DND-41 (cell line): Measurements from ENCODE around the gene PGM5.
A peak's percentile ranks its signal among the peaks of the same experiment; 100 is the strongest.
"Not testable (repeated sequence)": the region's sequence is repeated elsewhere in the genome, so short reads cannot be mapped to it uniquely, and the experiment has no call there.

Experiments used
- ATAC-seq: fragments of 200-7000 bp; cut with Tn5 transposase; 3 replicates; pipeline ENCODE4 v1.9.1; 2021; ENCODE audit warnings: low read depth; ENCODE audit not compliant: insufficient read depth
- DNase-seq: peaks from one replicate; pipeline ENCODE4 v3.0.0-alpha.2; 2020
- H2AFZ ChIP-seq: 2 replicates; pipeline ENCODE4 v1.6.0; 2012; ENCODE audit warnings: low read depth, low read length
- H3K27ac ChIP-seq: 2 replicates; pipeline ENCODE4 v1.5.1; 2012; ENCODE audit warnings: low read length, inconsistent platforms
- H3K27me3 ChIP-seq: fragments of 200-600 bp; sonication (generic); 2 replicates; pipeline ENCODE4 v1.6.0; 2012; ENCODE audit warnings: low read length, mild to moderate bottlenecking, inconsistent platforms; ENCODE audit not compliant: insufficient read depth, poor library complexity
- H3K36me3 ChIP-seq: 2 replicates; pipeline ENCODE4 v1.5.1; 2012; ENCODE audit warnings: low read length, inconsistent platforms; ENCODE audit not compliant: insufficient read depth
- H3K4me1 ChIP-seq: 2 replicates; pipeline ENCODE4 v1.5.1; 2012; ENCODE audit warnings: mild to moderate bottlenecking, low read length; ENCODE audit not compliant: insufficient read depth
- H3K4me2 ChIP-seq: 2 replicates; pipeline ENCODE4 v1.6.0; 2012; ENCODE audit warnings: mild to moderate bottlenecking, moderate library complexity, low read length, inconsistent platforms; ENCODE audit not compliant: insufficient read depth
- H3K4me3 ChIP-seq, 2 experiments: fragments of 200-600 bp in 1 of 2; shearing (Covaris generic) in 1 of 2; 2 replicates each; pipeline ENCODE4 v1.5.1; 2012 to 2016; ENCODE audit warnings: inconsistent platforms in 2 of 2, low read length in 2 of 2, mild to moderate bottlenecking in 2 of 2, low read depth in 1 of 2, moderate library complexity in 1 of 2
- H3K79me2 ChIP-seq: 2 replicates; pipeline ENCODE4 v1.6.0; 2012; ENCODE audit warnings: low read length, inconsistent platforms; ENCODE audit not compliant: insufficient read depth
- H3K9ac ChIP-seq: 2 replicates; pipeline ENCODE4 v1.6.0; 2012; ENCODE audit warnings: low read depth, mild to moderate bottlenecking, inconsistent platforms, low read length, moderate library complexity
- H3K9me3 ChIP-seq: 2 replicates; pipeline ENCODE4 v1.5.1; 2012; ENCODE audit warnings: low read length, moderate library complexity, mild to moderate bottlenecking, inconsistent platforms; ENCODE audit not compliant: insufficient read depth, severe bottlenecking
- H4K20me1 ChIP-seq: 2 replicates; pipeline ENCODE4 v1.6.0; 2012; ENCODE audit warnings: low read length; ENCODE audit not compliant: insufficient read depth

Gene PGM5

DNA sequence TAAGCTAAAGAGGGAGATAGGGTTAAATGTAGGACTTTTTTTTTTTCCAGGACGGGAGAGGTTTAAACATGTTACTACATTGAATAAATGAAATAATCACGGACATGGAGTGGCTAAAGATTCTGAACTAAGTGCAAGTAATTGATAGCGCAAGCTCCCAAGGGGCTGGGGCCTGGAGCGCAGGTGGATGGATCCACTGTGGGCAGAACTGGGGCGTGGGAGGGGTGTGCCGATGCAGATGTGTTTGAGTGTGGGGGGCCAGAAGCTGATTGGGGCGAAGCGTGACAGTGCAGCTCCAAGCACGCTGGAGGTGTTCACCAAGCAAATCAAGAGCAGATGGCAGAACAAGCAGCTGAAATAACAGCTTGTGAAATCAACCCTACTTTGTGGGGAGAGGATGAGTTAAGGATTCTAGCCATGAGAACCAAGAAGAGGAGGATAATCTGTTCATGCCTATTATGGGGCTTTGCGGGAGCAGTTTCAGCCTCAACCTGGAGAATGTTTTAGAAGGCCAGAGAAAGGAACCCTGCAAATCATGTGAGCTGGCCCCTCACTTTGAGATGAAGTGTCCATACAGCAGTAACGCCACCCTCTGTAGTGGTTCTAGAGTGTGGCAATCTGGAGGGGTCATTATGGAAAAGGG, 25.8 kb upstream of the PGM5 start:
- H3K27ac ChIP-seq, DNase-seq, H3K79me2 ChIP-seq, H3K27me3 ChIP-seq, H3K4me2 ChIP-seq, H4K20me1 ChIP-seq, H3K4me3 ChIP-seq, H3K9me3 ChIP-seq, ATAC-seq, H3K4me1 ChIP-seq, H3K36me3 ChIP-seq, H3K9ac ChIP-seq, H2AFZ ChIP-seq: not testable (repeated sequence)

DNA sequence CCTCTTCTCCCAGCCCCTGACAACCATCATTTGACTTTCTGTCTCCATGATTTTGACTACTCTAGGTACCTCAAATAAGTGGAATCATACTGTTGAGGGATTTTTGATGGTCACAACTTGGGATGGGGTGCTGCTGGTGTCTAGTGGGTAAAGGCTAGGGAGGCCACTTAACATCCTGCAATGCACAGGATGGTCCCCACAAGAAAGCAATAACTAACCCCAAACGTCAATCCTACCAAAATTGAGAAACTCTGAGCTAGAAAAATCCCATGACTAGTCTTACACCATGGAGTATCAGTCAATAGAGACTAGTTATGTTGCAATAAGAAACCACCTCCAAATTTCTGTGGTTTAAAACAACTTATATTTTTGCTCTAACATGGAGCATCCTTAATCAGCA, 24.3 kb upstream of the PGM5 start:
- not testable (repeated sequence) for DNase-seq, H3K4me3 ChIP-seq, ATAC-seq, H4K20me1 ChIP-seq, H3K36me3 ChIP-seq, H3K4me1 ChIP-seq, H2AFZ ChIP-seq, H3K27ac ChIP-seq, H3K9me3 ChIP-seq, H3K27me3 ChIP-seq, H3K79me2 ChIP-seq, H3K9ac ChIP-seq, H3K4me2 ChIP-seq

DNA sequence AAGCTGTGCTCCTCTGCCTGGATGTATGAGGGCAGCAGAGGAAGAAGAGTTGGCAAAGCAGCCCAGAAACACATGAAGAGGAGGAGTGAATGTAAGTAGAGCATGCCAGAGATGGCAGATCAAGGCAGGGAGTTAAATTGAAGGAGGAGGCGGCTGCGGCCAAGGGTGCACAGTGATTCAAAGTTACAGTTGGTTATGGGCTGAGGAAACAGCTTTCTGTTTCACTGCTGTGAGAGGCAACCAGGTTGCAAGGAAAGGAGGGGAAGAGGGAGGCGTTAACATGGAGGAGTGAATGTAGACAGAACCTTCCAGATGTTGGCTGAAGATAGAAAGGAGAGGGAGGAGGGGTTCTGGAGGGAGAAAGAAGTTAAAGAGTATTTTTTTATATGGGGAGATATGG, 20.5 kb upstream of the PGM5 start:
- peak; percentile 74 for ATAC-seq
- H3K9ac ChIP-seq, DNase-seq, H3K4me3 ChIP-seq, H3K79me2 ChIP-seq, H3K4me2 ChIP-seq, H3K27me3 ChIP-seq, H3K9me3 ChIP-seq, H2AFZ ChIP-seq, H3K4me1 ChIP-seq, H4K20me1 ChIP-seq, H3K27ac ChIP-seq, H3K36me3 ChIP-seq: not testable (repeated sequence)

DNA sequence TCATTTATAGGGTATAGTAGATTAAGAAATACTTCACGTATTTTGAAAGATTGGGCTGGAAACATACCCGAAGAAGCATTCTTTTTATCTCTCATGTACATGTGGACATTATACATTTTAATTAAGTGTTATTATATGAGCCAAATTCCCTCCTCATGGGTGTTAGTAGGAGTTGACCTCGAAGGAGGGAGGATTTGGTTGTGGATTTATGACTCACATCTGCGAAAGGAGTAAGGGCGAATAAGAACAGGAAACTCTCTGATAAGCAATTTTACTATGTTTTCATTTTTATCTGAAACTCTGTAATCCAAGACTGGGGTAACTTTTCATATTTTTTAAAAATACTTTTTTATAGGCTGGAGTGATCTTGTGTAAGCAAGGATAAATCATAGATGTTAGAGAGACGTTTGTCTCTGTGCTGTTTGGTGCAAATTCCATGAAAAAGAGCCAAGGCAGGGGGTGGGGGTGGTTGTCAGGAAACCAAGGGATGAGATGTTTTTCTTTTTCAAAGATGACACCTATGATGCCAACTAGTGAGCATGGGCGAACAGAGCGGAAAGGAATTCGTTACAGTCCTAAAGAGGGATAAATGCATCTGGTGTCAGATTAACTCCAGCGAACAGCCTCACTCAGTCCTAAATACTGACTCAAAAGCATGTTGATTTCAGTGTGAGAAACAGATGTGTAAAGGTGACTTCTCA, 19.6 kb upstream of the PGM5 start:
- H2AFZ ChIP-seq, H3K9me3 ChIP-seq, H3K4me3 ChIP-seq, ATAC-seq, H3K36me3 ChIP-seq, H3K9ac ChIP-seq, H3K79me2 ChIP-seq, H3K27ac ChIP-seq, DNase-seq, H3K4me1 ChIP-seq, H4K20me1 ChIP-seq, H3K4me2 ChIP-seq, H3K27me3 ChIP-seq: not testable (repeated sequence)

DNA sequence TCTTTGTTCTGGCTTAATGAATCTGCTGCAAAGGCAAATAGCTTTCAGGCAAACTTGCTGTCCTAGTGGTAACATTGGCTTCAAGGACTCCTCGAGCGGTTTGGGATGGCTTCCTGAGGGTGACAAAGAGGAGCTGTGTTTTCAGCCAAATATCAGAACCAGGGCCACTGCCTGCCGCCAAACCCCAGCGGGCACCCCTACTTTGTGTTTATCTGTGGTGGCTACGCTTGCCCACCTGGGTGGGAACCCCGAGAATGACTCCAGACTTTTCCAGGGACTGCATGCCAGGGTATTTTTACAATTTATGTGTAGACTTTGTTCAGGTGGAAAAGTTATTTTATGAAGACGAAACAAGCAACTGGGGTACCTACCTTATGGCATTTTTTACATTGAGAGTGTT, 18.4 kb upstream of the PGM5 start:
- ATAC-seq, H3K27me3 ChIP-seq, H3K27ac ChIP-seq, H3K9me3 ChIP-seq, H3K4me2 ChIP-seq, H2AFZ ChIP-seq, H3K9ac ChIP-seq, H4K20me1 ChIP-seq, H3K79me2 ChIP-seq, H3K4me3 ChIP-seq, H3K4me1 ChIP-seq, DNase-seq, H3K36me3 ChIP-seq: not testable (repeated sequence)

DNA sequence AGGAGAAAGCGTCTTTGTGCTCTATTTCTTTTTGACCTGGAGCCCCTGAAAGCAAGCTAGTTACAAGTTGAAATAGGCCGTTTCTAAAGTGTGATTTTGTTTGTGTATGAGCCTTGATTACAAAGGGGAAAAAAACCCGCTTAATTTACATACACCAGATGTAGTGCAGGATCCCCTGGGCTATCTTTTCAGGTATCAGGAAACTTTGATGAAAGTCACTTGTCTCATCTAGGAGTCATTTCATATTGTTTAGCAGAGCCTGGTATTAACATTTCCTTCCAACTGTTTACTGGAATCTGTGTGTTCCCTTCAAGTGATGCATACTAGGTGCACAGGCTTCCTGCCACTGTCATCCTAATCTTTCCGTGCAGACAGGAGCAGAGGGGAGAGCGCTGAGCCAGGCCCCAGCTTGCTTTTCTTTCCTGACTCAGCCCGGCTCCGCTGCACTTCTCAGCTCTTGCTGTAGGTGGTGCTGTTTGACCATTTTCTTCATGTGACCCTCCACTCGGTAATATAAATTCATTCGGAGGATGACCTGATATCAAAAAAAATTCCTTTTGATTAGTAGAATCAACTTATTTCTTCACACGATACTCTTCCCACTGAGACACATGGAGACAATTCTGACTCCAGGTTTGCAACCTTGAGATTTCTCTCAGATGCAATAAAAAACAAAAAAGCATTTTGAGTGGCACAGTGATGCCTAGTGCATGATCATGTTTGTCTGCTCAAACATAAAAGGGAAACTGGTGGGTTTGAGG, 14.0 kb upstream of the PGM5 start:
- not testable (repeated sequence) for H4K20me1 ChIP-seq
- peak; percentile 88 for ATAC-seq

DNA sequence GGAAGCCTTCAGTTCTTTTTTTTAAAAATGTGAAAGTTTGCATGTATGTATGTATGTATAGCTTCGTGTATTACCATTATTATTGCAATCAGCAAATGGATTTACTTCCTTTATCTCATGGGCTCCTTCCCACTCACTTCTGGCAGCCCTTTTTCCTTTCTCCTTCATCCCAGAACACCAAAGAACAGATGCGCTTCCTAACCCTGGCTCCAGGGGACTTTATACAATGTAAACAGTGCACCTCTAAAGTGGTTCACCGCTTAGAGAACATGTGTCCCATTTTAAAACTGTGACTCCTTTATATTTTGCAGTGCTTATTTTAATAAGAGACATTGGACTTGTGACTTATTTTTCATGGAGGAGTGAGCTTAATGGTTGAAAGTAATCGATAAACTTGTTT, 13.2 kb upstream of the PGM5 start:
- not testable (repeated sequence) for DNase-seq, H3K4me3 ChIP-seq, H4K20me1 ChIP-seq, H3K4me1 ChIP-seq, H3K79me2 ChIP-seq, H2AFZ ChIP-seq, H3K9ac ChIP-seq, H3K9me3 ChIP-seq, H3K4me2 ChIP-seq, ATAC-seq, H3K27ac ChIP-seq, H3K27me3 ChIP-seq, H3K36me3 ChIP-seq

More for the DNA sequence above, 14.0 kb upstream of the PGM5 start:
- H3K4me1 ChIP-seq, H2AFZ ChIP-seq, H3K27ac ChIP-seq, H3K4me3 ChIP-seq, H3K36me3 ChIP-seq, H3K27me3 ChIP-seq, H3K9me3 ChIP-seq, H3K9ac ChIP-seq, H3K4me2 ChIP-seq, DNase-seq, H3K79me2 ChIP-seq: not testable (repeated sequence)

DNA sequence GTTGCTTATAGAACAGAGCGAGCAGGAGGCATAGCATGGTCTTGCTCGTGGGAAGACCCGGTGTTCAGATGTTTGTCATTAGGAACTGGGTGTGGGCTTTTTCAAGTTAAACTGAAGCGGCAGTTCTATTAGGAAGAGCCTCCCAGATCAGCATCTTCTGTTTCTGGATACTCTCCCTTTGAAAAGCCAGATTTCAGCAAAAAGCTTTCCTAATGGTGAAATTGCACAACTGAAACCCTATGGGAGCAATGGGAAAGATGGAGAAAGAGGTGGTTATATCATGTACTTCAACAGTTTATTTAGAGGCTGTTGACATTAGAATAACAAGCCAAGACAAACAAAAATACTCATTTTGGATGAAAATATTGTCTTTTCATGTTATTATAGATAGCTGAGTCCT, 12.4 kb upstream of the PGM5 start:
- H3K36me3 ChIP-seq, H3K9ac ChIP-seq, H3K27ac ChIP-seq, H4K20me1 ChIP-seq, H3K4me2 ChIP-seq, ATAC-seq, H3K27me3 ChIP-seq, DNase-seq, H2AFZ ChIP-seq, H3K4me1 ChIP-seq, H3K4me3 ChIP-seq, H3K79me2 ChIP-seq, H3K9me3 ChIP-seq: not testable (repeated sequence)
